ENCODE measurements around the gene ZNF839. TPM values are rescaled to one million over a fixed set of nuclear protein-coding genes. Genes with fewer than 3 reads are reported as not detected.
A peak's percentile ranks its signal among the peaks of the same experiment; 100 is the strongest.

The ZNF839 gene
- total and polyA plus RNA-seq, 2 of the 4 experiments (the other 2 are of a cell fraction), result 5.7 to 10.7 TPM

GRCh38 chr14:102304611-102305506, 14.7 kb upstream of the ZNF839 start, which contains the start of gene MOK:
MOK (minus strand) TSS chr14:102305164; CDS start chr14:102304968, 196 bp downstream.
- no peak within 1 kb of the TSS for H3K23ac ChIP-seq (ENCODE audit: low read depth, low read length)
- peak within 1 kb of the TSS; percentile 58 for H2BK5ac ChIP-seq (ENCODE audit: low read depth, low read length, poor library complexity, severe bottlenecking)
- no peak within 1 kb of the TSS for H2BK20ac ChIP-seq (ENCODE audit: low read depth, low read length)
- H3K79me1 ChIP-seq (ENCODE audit: low read depth in 1 of 2, low read length in 2 of 2), result peaks cover 3 to 4% of the 10 kb centered on the region in 2 experiments; a peak in 1 of 4 replicates
- no peak within 1 kb of the TSS for H2BK15ac ChIP-seq (ENCODE audit: low read depth, low read length)
- H3K9me3 ChIP-seq (ENCODE audit: control insufficient read depth, insufficient read depth, low read length), result no peaks in the 10 kb centered on the region
- in situ Hi-C loops (cut with MboI; ENCODE audit: low sequenced_read_pairs) (loop anchor here (25.0 kb wide), 3 partner anchors 218 to 543 kb away; partner anchors contain the start of genes DYNC1H1, HSP90AA1 and PPP2R5C), dilution Hi-C loops (cut with HindIII; ENCODE audit: low sequenced_read_pairs, unreplicated experiment) (no loop called here), intact Hi-C loops (cut with micrococcal nuclease) (loop anchor here (2.0 kb wide), 1 partner anchor 70 kb away; no protein-coding TSS in a partner anchor)
- H3K9ac ChIP-seq (ENCODE audit: low read depth, low read length), result peak within 1 kb of the TSS; percentile 60
- H3K27me3 ChIP-seq (ENCODE audit: control insufficient read depth, insufficient read depth, low read length), result no peaks in the 10 kb centered on the region
- ChIA-PET CTCF (interaction anchor here (1.5 kb wide), 1 partner anchor 9 kb away, joined by 5 read pairs; no protein-coding TSS in a partner anchor), POLR2A (ENCODE audit: unreplicated experiment) (interaction anchor here (0.6 to 0.9 kb wide), 2 partner anchors 10 to 229 kb away, joined by 3 to 4 read pairs; no protein-coding TSS in a partner anchor)
- H3K18ac ChIP-seq (ENCODE audit: low read depth, low read length), result no peak within 1 kb of the TSS
- no peaks in the 10 kb centered on the region for H3K9me1 ChIP-seq (ENCODE audit: insufficient read depth, low read length)
- H4K20me1 ChIP-seq (ENCODE audit: insufficient read depth, low read length), result no peaks in the 10 kb centered on the region
- DNase-seq (peak; percentile 95), ATAC-seq (ENCODE audit: low read depth) (peak; percentile 98)
- 0 out of 2 replicates have a peak within 1 kb of the TSS, but pooled peaks have one; percentile 26 for H4K91ac ChIP-seq (ENCODE audit: insufficient read depth, low read depth, low read length)
- peak within 1 kb of the TSS; percentile 60 for H2AK9ac ChIP-seq (replicated peaks; ENCODE audit: low read depth, low read length, poor library complexity)
- H3K14ac ChIP-seq (replicated peaks; ENCODE audit: low read depth, low read length), result 0 out of 2 replicates have a peak within 1 kb of the TSS, but pooled peaks have one; percentile 69
- no peak within 1 kb of the TSS for H2BK120ac ChIP-seq (ENCODE audit: low read depth, low read length)
- H3K4me3 ChIP-seq (ENCODE audit: insufficient read depth, low read depth, low read length), result peak within 1 kb of the TSS; percentile 79
- peak within 1 kb of the TSS; percentile 98 for H2AFZ ChIP-seq (replicated peaks; ENCODE audit: low read length, poor library complexity)
- 0% methylated on average over 27 of the region's 53 CpGs; no CpG with 5 or more reads in 1 of the 2 experiments for WGBS, 2 experiments (ENCODE audit: extremely low coverage in 2 of 2, insufficient read length in 1 of 2)
- peak within 1 kb of the TSS; percentile 24; the same call in 1 of the 2 replicates for H3K27ac ChIP-seq (ENCODE audit: insufficient read depth, low read length)
- H3K36me3 ChIP-seq (ENCODE audit: control insufficient read depth, insufficient read depth, low read length), result no peaks in the 10 kb centered on the region
- H3K56ac ChIP-seq (ENCODE audit: extremely low read depth, insufficient read depth, low read length), result 0 out of 2 replicates have a peak within 1 kb of the TSS, but pooled peaks have one; percentile 20
- H3K4me1 ChIP-seq (ENCODE audit: control insufficient read depth, insufficient read depth, low read length), result no peaks in the 10 kb centered on the region
- no peak within 1 kb of the TSS for H2AK5ac ChIP-seq (ENCODE audit: low read depth, low read length)
- peak within 1 kb of the TSS in 1 of 2 experiments; percentile 86; a peak in 1 of 4 replicates for H4K8ac ChIP-seq (ENCODE audit: low read depth in 2 of 2, low read length in 2 of 2)
- H3K4ac ChIP-seq (ENCODE audit: low read depth, low read length), result 0 out of 2 replicates have a peak within 1 kb of the TSS, but pooled peaks have one; percentile 19
- H4K5ac ChIP-seq (ENCODE audit: low read depth, low read length), result no peak within 1 kb of the TSS
- no TSS peak for BruUV-seq (replicated peaks)
- peak within 1 kb of the TSS; percentile 66 for H3K4me2 ChIP-seq (ENCODE audit: low read depth, low read length)
- TF ChIP-seq POLR2A (IDR thresholded peaks at IDR 0.05; ENCODE audit: low read depth, low read length), result 0 out of 2 replicates have a peak, but pooled peaks have one; percentile 43
- no peak for TF ChIP-seq RAD21 (IDR thresholded peaks at IDR 0.05; ENCODE audit: low read length)
- peak; percentile 82; the same call in 1 of the 2 replicates for TF ChIP-seq MXI1 (IDR thresholded peaks at IDR 0.05; ENCODE audit: borderline replicate concordance, low read depth, low read length)
- no peak for TF ChIP-seq RFX5 (IDR thresholded peaks at IDR 0.05; ENCODE audit: low read depth, low read length)
- TF ChIP-seq RCOR1 (IDR thresholded peaks at IDR 0.05; ENCODE audit: insufficient replicate concordance, low read length), result no peak
- TF ChIP-seq FOS (IDR thresholded peaks at IDR 0.05; ENCODE audit: low read depth, low read length), result no peak
- TF ChIP-seq NFE2L2 (IDR thresholded peaks at IDR 0.05; ENCODE audit: low read depth, low read length), result no peak
- TF ChIP-seq MAZ (IDR thresholded peaks at IDR 0.05; ENCODE audit: borderline replicate concordance, low read depth, low read length), result peak; percentile 74; the same call in 1 of the 2 replicates
- no peak for TF ChIP-seq CTCF (conservative IDR thresholded peaks at IDR 0.05; ENCODE audit: low read depth, low read length)
- no peak for TF ChIP-seq CEBPB (IDR thresholded peaks at IDR 0.05; ENCODE audit: low read depth, low read length)
- no peak for TF ChIP-seq USF2 (IDR thresholded peaks at IDR 0.05; ENCODE audit: low read depth, low read length)
- no peak for TF ChIP-seq CHD1 (IDR thresholded peaks at IDR 0.05; ENCODE audit: low read depth, low read length)
- no peak for TF ChIP-seq MAFK (IDR thresholded peaks at IDR 0.05; ENCODE audit: low read depth, low read length)
- TF ChIP-seq SMC3 (IDR thresholded peaks at IDR 0.05; ENCODE audit: low read depth, low read length), result peak; percentile 9; the same call in 1 of the 2 replicates

All from IMR-90 (cell line).